Activated CD4-positive, alpha-beta T cell treated with anti-CD3 and anti-CD28 coated beads, Interleukin-2, amount 50 U/mL, for 1 hour (primary cell): ENCODE measurements around the gene HIPK4.
"Not testable (repeated sequence)": the region's sequence is repeated elsewhere in the genome, so short reads cannot be mapped to it uniquely, and the experiment has no call there.

Experiments used
- DNase-seq: peaks from one replicate; pipeline ENCODE4 v3.0.0-alpha.2; 2020

HIPK4 gene

DNA sequence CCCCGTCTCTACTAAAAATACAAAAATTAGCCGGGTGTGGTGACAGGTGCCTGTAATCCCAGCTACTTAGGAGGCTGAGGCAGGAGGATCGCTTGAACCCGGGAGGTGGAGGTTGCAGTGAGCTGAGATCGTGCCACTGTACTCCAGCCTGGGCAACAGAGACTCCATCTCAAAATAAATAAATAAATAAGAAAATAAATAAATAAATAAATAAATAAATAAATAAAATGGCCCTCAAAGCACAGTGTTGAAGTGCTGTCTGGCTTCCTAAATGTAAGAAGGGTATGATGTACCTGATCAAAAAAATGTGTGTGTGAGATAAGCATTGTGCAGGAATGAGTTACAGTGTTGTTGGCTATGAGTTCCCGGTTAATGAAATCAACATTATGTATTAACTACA is 56.9 kb downstream of the HIPK4 start:
- not testable (repeated sequence) for DNase-seq

DNA sequence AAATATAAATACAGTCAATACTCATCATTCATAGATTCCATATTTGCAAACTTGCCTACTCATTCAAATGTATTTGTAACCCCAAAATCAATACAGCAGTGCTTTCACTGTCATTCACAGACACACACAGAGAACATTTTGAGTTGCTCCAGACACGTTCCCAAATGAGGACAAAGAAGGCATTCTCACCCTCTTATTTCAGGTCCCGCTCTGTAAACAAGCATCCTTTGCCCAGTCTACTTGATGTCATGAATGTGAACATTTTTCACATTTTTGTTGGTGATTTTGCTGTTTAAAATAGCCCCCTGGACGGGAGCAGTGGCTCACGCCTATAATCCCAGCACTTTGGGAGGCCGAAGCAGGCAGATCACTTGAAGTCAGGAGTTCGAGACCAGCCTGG is 57.3 kb downstream of the HIPK4 start:
- no peak for DNase-seq

DNA sequence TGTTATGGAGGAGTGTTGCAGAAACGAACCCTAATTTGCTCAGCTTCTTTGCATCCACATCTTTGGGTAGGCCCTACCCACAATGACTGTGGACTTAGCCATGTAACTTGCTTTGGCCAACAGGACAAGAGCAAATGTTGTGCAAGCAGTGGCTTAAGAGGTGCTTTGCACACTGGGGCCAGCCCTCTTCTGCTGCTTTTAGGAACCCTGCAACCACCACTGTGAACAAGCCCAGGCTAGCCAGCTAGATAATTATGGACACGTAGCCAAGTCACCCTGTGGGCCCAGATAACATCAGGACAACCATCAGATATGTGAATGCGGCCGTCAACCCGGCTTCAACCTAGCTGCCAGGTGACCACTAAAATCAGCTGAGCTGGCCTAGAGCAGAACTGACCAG is 58.9 kb downstream of the HIPK4 start:
- DNase-seq = no peak
